ENCODE data around the gene CENPX.

CENPX gene

GRCh38 chr17:82060614-82061013 is 37.9 kb upstream of the CENPX start:
- Histone ChIP-seq H3K36me3 (ENCODE audit: control insufficient read depth, insufficient read depth, low read length) (peaks cover 84% of the 10 kb centered on the region), H3K27me3 (ENCODE audit: control insufficient read depth, insufficient read depth, low read length) (no peaks in the 10 kb centered on the region), H3K4me1 (ENCODE audit: control insufficient read depth, insufficient read depth, low read length) (no peaks in the 10 kb centered on the region), H3K4me3 (ENCODE audit: low read depth, low read length) (no peak overlapping the region), H3K9ac (ENCODE audit: low read depth, low read length) (no peak overlapping the region), H3K9me3 (ENCODE audit: control insufficient read depth, insufficient read depth, low read length) (no peaks in the 10 kb centered on the region), H3K27ac (ENCODE audit: low read depth, low read length) (no peak overlapping the region)

- Histone ChIP-seq H3K36me3 (ENCODE audit: control insufficient read depth, insufficient read depth, low read length) (peaks cover 90% of the 10 kb centered on the region), H3K9me3 (ENCODE audit: control insufficient read depth, insufficient read depth, low read length) (no peaks in the 10 kb centered on the region), H3K9ac (ENCODE audit: low read depth, low read length) (no peak overlapping the region), H3K27ac (ENCODE audit: low read depth, low read length) (no peak overlapping the region), H3K27me3 (ENCODE audit: control insufficient read depth, insufficient read depth, low read length) (no peaks in the 10 kb centered on the region), H3K4me3 (ENCODE audit: low read depth, low read length) (no peak overlapping the region), H3K4me1 (ENCODE audit: control insufficient read depth, insufficient read depth, low read length) (no peaks in the 10 kb centered on the region)
Observed at GRCh38 chr17:82060001-82060380, 37.3 kb upstream of the CENPX start.

- Histone ChIP-seq H3K9me3 (ENCODE audit: control insufficient read depth, insufficient read depth, low read length) (no peaks in the 10 kb centered on the region), H3K36me3 (ENCODE audit: control insufficient read depth, insufficient read depth, low read length) (peaks cover 95% of the 10 kb centered on the region), H3K27ac (ENCODE audit: low read depth, low read length) (no peak overlapping the region), H3K27me3 (ENCODE audit: control insufficient read depth, insufficient read depth, low read length) (no peaks in the 10 kb centered on the region), H3K4me3 (ENCODE audit: low read depth, low read length) (no peak overlapping the region), H3K9ac (ENCODE audit: low read depth, low read length) (no peak overlapping the region), H3K4me1 (ENCODE audit: control insufficient read depth, insufficient read depth, low read length) (no peaks in the 10 kb centered on the region)
Observed at GRCh38 chr17:82059272-82060000, 36.8 kb upstream of the CENPX start.

GRCh38 chr17:82058855-82059249 is 36.2 kb upstream of the CENPX start:
- no peak overlapping the region for H3K27ac ChIP-seq (ENCODE audit: low read depth, low read length)

GRCh38 chr17:82058230-82058854 is 35.7 kb upstream of the CENPX start:
- Histone ChIP-seq H3K27ac (ENCODE audit: low read depth, low read length) (no peak overlapping the region), H3K9me3 (ENCODE audit: control insufficient read depth, insufficient read depth, low read length) (no peaks in the 10 kb centered on the region), H3K4me3 (ENCODE audit: low read depth, low read length) (no peak overlapping the region), H3K4me1 (ENCODE audit: control insufficient read depth, insufficient read depth, low read length) (no peaks in the 10 kb centered on the region), H3K36me3 (ENCODE audit: control insufficient read depth, insufficient read depth, low read length) (peaks cover 95% of the 10 kb centered on the region), H3K9ac (ENCODE audit: low read depth, low read length) (no peak overlapping the region), H3K27me3 (ENCODE audit: control insufficient read depth, insufficient read depth, low read length) (no peaks in the 10 kb centered on the region)

More at GRCh38 chr17:82058855-82059249, 36.2 kb upstream of the CENPX start:
- H3K4me1 ChIP-seq (ENCODE audit: control insufficient read depth, insufficient read depth, low read length), result no peaks in the 10 kb centered on the region
- H3K27me3 ChIP-seq (ENCODE audit: control insufficient read depth, insufficient read depth, low read length), result no peaks in the 10 kb centered on the region
- H3K36me3 ChIP-seq (ENCODE audit: control insufficient read depth, insufficient read depth, low read length), result peaks cover 95% of the 10 kb centered on the region
- H3K9ac ChIP-seq (ENCODE audit: low read depth, low read length), result no peak overlapping the region
- H3K9me3 ChIP-seq (ENCODE audit: control insufficient read depth, insufficient read depth, low read length), result no peaks in the 10 kb centered on the region
- no peak overlapping the region for H3K4me3 ChIP-seq (ENCODE audit: low read depth, low read length)

GRCh38 chr17:82056729-82057621 is 34.3 kb upstream of the CENPX start:
- no peaks in the 10 kb centered on the region for H3K4me1 ChIP-seq (ENCODE audit: control insufficient read depth, insufficient read depth, low read length)

GRCh38 chr17:82055965-82056728 is 33.5 kb upstream of the CENPX start:
- H3K4me1 ChIP-seq (ENCODE audit: control insufficient read depth, insufficient read depth, low read length), result no peaks in the 10 kb centered on the region
- H3K36me3 ChIP-seq (ENCODE audit: control insufficient read depth, insufficient read depth, low read length), result peaks cover 75% of the 10 kb centered on the region
- no peaks in the 10 kb centered on the region for H3K27me3 ChIP-seq (ENCODE audit: control insufficient read depth, insufficient read depth, low read length)
- no peak overlapping the region for H3K27ac ChIP-seq (ENCODE audit: low read depth, low read length)
- no peaks in the 10 kb centered on the region for H3K9me3 ChIP-seq (ENCODE audit: control insufficient read depth, insufficient read depth, low read length)
- H3K4me3 ChIP-seq (ENCODE audit: low read depth, low read length), result no peak overlapping the region
- no peak overlapping the region for H3K9ac ChIP-seq (ENCODE audit: low read depth, low read length)

More at GRCh38 chr17:82056729-82057621, 34.3 kb upstream of the CENPX start:
- Histone ChIP-seq H3K4me3 (ENCODE audit: low read depth, low read length) (no peak overlapping the region), H3K9me3 (ENCODE audit: control insufficient read depth, insufficient read depth, low read length) (no peaks in the 10 kb centered on the region), H3K27me3 (ENCODE audit: control insufficient read depth, insufficient read depth, low read length) (no peaks in the 10 kb centered on the region), H3K27ac (ENCODE audit: low read depth, low read length) (no peak overlapping the region), H3K9ac (ENCODE audit: low read depth, low read length) (no peak overlapping the region), H3K36me3 (ENCODE audit: control insufficient read depth, insufficient read depth, low read length) (peaks cover 82% of the 10 kb centered on the region)

- Histone ChIP-seq H3K9me3 (ENCODE audit: control insufficient read depth, insufficient read depth, low read length) (no peaks in the 10 kb centered on the region), H3K9ac (ENCODE audit: low read depth, low read length) (no peak overlapping the region), H3K36me3 (ENCODE audit: control insufficient read depth, insufficient read depth, low read length) (peaks cover 67% of the 10 kb centered on the region), H3K27me3 (ENCODE audit: control insufficient read depth, insufficient read depth, low read length) (no peaks in the 10 kb centered on the region), H3K27ac (ENCODE audit: low read depth, low read length) (no peak overlapping the region), H3K4me3 (ENCODE audit: low read depth, low read length) (no peak overlapping the region), H3K4me1 (ENCODE audit: control insufficient read depth, insufficient read depth, low read length) (no peaks in the 10 kb centered on the region)
Observed at GRCh38 chr17:82055023-82055964, 32.6 kb upstream of the CENPX start.

- no peak overlapping the region for H3K4me3 ChIP-seq (ENCODE audit: low read depth, low read length)
- no peak overlapping the region for H3K27ac ChIP-seq (ENCODE audit: low read depth, low read length)
- no peak overlapping the region for H3K9ac ChIP-seq (ENCODE audit: low read depth, low read length)
- H3K4me1 ChIP-seq (ENCODE audit: control insufficient read depth, insufficient read depth, low read length), result no peaks in the 10 kb centered on the region
- no peaks in the 10 kb centered on the region for H3K27me3 ChIP-seq (ENCODE audit: control insufficient read depth, insufficient read depth, low read length)
- H3K9me3 ChIP-seq (ENCODE audit: control insufficient read depth, insufficient read depth, low read length), result no peaks in the 10 kb centered on the region
- peaks cover 67% of the 10 kb centered on the region for H3K36me3 ChIP-seq (ENCODE audit: control insufficient read depth, insufficient read depth, low read length)
Observed at GRCh38 chr17:82054351-82055022, 31.8 kb upstream of the CENPX start.
